ES-I3 (cell line): Measurements from ENCODE around the gene ZNF664.

Experiments used
- H3K36me3 ChIP-seq: 2 replicates; pipeline ENCODE4 v1.6.1; 2013; ENCODE audit warnings: mild to moderate bottlenecking, low read length, control low read depth, moderate library complexity; ENCODE audit not compliant: insufficient read depth
- H3K4me1 ChIP-seq: 2 replicates; pipeline ENCODE4 v1.6.1; 2013; ENCODE audit warnings: mild to moderate bottlenecking, control low read depth, low read length; ENCODE audit not compliant: insufficient read depth
- H3K9ac ChIP-seq: 2 replicates; pipeline ENCODE4 v1.6.1; 2013; ENCODE audit warnings: low read depth, mild to moderate bottlenecking, low read length, moderate library complexity
- H3K9me3 ChIP-seq: 2 replicates; pipeline ENCODE4 v1.6.1; 2013; ENCODE audit warnings: mild to moderate bottlenecking, low read length, moderate library complexity; ENCODE audit not compliant: control insufficient read depth, insufficient read depth

Gene ZNF664

GRCh38 chr12:124027753-124028554 lies 54.9 kb downstream of the ZNF664 start:
- Histone ChIP-seq H3K4me1 (no peaks in the 10 kb centered on the region), H3K36me3 (no peaks in the 10 kb centered on the region), H3K9ac (no peak overlapping the region), H3K9me3 (no peaks in the 10 kb centered on the region)

- H3K36me3 ChIP-seq = no peaks in the 10 kb centered on the region
- H3K9me3 ChIP-seq = no peaks in the 10 kb centered on the region
- H3K4me1 ChIP-seq = no peaks in the 10 kb centered on the region
- no peak overlapping the region for H3K9ac ChIP-seq
These were observed 55.5 kb downstream of the ZNF664 start for GRCh38 chr12:124028555-124028925.

- Histone ChIP-seq H3K9ac (no peak overlapping the region), H3K4me1 (no peaks in the 10 kb centered on the region)
These were observed 57.0 kb downstream of the ZNF664 start for GRCh38 chr12:124030008-124030407.

GRCh38 chr12:124030510-124030909 lies 57.5 kb downstream of the ZNF664 start:
- H3K36me3 ChIP-seq = no peaks in the 10 kb centered on the region
- H3K9me3 ChIP-seq = no peaks in the 10 kb centered on the region
- H3K4me1 ChIP-seq = no peaks in the 10 kb centered on the region
- H3K9ac ChIP-seq = no peak overlapping the region

More at GRCh38 chr12:124030008-124030407, 57.0 kb downstream of the ZNF664 start:
- Histone ChIP-seq H3K36me3 (no peaks in the 10 kb centered on the region), H3K9me3 (no peaks in the 10 kb centered on the region)

GRCh38 chr12:124031058-124031457 lies 58.0 kb downstream of the ZNF664 start:
- peaks cover 2% of the 10 kb centered on the region; the same call in 1 of the 2 replicates for H3K4me1 ChIP-seq
- no peak overlapping the region for H3K9ac ChIP-seq
- H3K9me3 ChIP-seq = no peaks in the 10 kb centered on the region
- no peaks in the 10 kb centered on the region for H3K36me3 ChIP-seq

- no peaks in the 10 kb centered on the region for H3K9me3 ChIP-seq
- no peaks in the 10 kb centered on the region for H3K36me3 ChIP-seq
- H3K9ac ChIP-seq = no peak overlapping the region
- peaks cover 9% of the 10 kb centered on the region for H3K4me1 ChIP-seq
These were observed 59.4 kb downstream of the ZNF664 start for GRCh38 chr12:124032265-124032886.

GRCh38 chr12:124033859-124034258 lies 60.8 kb downstream of the ZNF664 start:
- Histone ChIP-seq H3K9me3 (no peaks in the 10 kb centered on the region), H3K4me1 (peaks cover 9% of the 10 kb centered on the region), H3K9ac (no peak overlapping the region), H3K36me3 (no peaks in the 10 kb centered on the region)

- Histone ChIP-seq H3K4me1 (peaks cover 9% of the 10 kb centered on the region), H3K9ac (no peak overlapping the region), H3K36me3 (no peaks in the 10 kb centered on the region), H3K9me3 (no peaks in the 10 kb centered on the region)
These were observed 61.3 kb downstream of the ZNF664 start for GRCh38 chr12:124034297-124034696.

- H3K4me1 ChIP-seq = peaks cover 9% of the 10 kb centered on the region
- no peaks in the 10 kb centered on the region for H3K9me3 ChIP-seq
- H3K9ac ChIP-seq = no peak overlapping the region
- no peaks in the 10 kb centered on the region for H3K36me3 ChIP-seq
These were observed 62.1 kb downstream of the ZNF664 start for GRCh38 chr12:124035163-124035562.

- Histone ChIP-seq H3K4me1 (peaks cover 9% of the 10 kb centered on the region), H3K36me3 (no peaks in the 10 kb centered on the region), H3K9ac (no peak overlapping the region), H3K9me3 (no peaks in the 10 kb centered on the region)
These were observed 63.2 kb downstream of the ZNF664 start for GRCh38 chr12:124036171-124036598.

GRCh38 chr12:124036657-124037109 lies 63.7 kb downstream of the ZNF664 start:
- Histone ChIP-seq H3K9ac (no peak overlapping the region), H3K36me3 (no peaks in the 10 kb centered on the region), H3K9me3 (no peaks in the 10 kb centered on the region), H3K4me1 (peaks cover 9% of the 10 kb centered on the region)

GRCh38 chr12:124037331-124037730 lies 64.3 kb downstream of the ZNF664 start:
- Histone ChIP-seq H3K9ac (no peak overlapping the region), H3K9me3 (no peaks in the 10 kb centered on the region), H3K36me3 (no peaks in the 10 kb centered on the region), H3K4me1 (peaks cover 9% of the 10 kb centered on the region)

GRCh38 chr12:124039276-124039675 lies 66.3 kb downstream of the ZNF664 start:
- Histone ChIP-seq H3K9me3 (no peaks in the 10 kb centered on the region), H3K9ac (no peak overlapping the region), H3K36me3 (no peaks in the 10 kb centered on the region), H3K4me1 (peaks cover 9% of the 10 kb centered on the region)

GRCh38 chr12:124040291-124040690 lies 67.3 kb downstream of the ZNF664 start:
- Histone ChIP-seq H3K4me1 (peaks cover 11% of the 10 kb centered on the region), H3K9ac (no peak overlapping the region), H3K9me3 (no peaks in the 10 kb centered on the region), H3K36me3 (no peaks in the 10 kb centered on the region)

GRCh38 chr12:124040737-124041136 lies 67.7 kb downstream of the ZNF664 start:
- peaks cover 14% of the 10 kb centered on the region for H3K4me1 ChIP-seq
- no peak overlapping the region for H3K9ac ChIP-seq
- no peaks in the 10 kb centered on the region for H3K9me3 ChIP-seq
- H3K36me3 ChIP-seq = no peaks in the 10 kb centered on the region
